Liver (tissue), 3 donors: Measurements from ENCODE around the gene PPP1R12A.

ENCODE experiments used
- TAF1 ChIP-seq: conservative IDR thresholded peaks from 2 replicates; pipeline ENCODE4 v1.6.1; 2016; ENCODE audit warnings: antibody characterized with exemption, mild to moderate bottlenecking
- TF ChIP-seq, protein P1 (sequence below): fragments of 150-350 bp; IDR thresholded peaks from 2 replicates; pipeline ENCODE4 v1.5.1; 2017; ENCODE audit warnings: improper control_type of control experiment, low read depth, low read length; ENCODE audit not compliant: missing input control
- donor health status: healthy.
- donor health status: healthy.

- no peak for TF ChIP-seq TAF1
- TF ChIP-seq, protein P1, sequence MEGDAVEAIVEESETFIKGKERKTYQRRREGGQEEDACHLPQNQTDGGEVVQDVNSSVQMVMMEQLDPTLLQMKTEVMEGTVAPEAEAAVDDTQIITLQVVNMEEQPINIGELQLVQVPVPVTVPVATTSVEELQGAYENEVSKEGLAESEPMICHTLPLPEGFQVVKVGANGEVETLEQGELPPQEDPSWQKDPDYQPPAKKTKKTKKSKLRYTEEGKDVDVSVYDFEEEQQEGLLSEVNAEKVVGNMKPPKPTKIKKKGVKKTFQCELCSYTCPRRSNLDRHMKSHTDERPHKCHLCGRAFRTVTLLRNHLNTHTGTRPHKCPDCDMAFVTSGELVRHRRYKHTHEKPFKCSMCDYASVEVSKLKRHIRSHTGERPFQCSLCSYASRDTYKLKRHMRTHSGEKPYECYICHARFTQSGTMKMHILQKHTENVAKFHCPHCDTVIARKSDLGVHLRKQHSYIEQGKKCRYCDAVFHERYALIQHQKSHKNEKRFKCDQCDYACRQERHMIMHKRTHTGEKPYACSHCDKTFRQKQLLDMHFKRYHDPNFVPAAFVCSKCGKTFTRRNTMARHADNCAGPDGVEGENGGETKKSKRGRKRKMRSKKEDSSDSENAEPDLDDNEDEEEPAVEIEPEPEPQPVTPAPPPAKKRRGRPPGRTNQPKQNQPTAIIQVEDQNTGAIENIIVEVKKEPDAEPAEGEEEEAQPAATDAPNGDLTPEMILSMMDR = no peak
Observed at GRCh38 chr12:79857675-79858074, 77.2 kb downstream of the PPP1R12A start.
